ENCODE measurements around the gene NUDT5. TPM values are rescaled to one million over a fixed set of nuclear protein-coding genes. Genes with fewer than 3 reads are reported as not detected.

Gene NUDT5
- total and polyA plus RNA-seq, 7 donors = 20.0 to 52.9 (median 30.0) TPM

DNA sequence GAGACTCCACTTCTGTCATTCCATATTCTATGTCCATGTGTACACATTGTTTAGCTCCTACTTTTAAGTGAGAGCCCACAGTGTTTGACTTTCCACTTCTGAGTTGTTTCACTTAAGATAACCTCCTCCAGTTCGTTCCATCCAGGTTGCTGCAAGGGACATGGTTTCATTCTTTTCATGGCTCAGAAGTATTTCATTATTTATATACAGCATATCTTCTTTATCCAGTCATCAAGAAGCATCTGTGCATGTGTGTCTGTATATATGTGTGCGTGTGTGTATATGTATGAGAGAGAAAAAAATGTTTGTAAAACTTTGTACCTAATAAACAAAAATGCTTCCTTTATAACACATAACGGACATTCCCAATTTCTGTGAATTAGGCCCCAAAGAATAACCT is 60.1 kb downstream of the NUDT5 start:
- Histone ChIP-seq H3K27ac (no peak overlapping the region), H3K27me3 (no peaks in the 10 kb centered on the region), H3K4me1 (peaks cover 0 to 6% (median 4%) of the 10 kb centered on the region in 4 donors), H3K36me3 (peaks cover 0 to 73% (median 22%) of the 10 kb centered on the region in 4 donors), H3K4me3 (no peak overlapping the region), H3K9me3 (no peaks in the 10 kb centered on the region)
- WGBS, 2 donors = 83 to 87% methylated on average over 3 of the region's 3 CpGs
- no peak for TF ChIP-seq POLR2A (IDR thresholded peaks at IDR 0.05)
- TF ChIP-seq, protein P1, sequence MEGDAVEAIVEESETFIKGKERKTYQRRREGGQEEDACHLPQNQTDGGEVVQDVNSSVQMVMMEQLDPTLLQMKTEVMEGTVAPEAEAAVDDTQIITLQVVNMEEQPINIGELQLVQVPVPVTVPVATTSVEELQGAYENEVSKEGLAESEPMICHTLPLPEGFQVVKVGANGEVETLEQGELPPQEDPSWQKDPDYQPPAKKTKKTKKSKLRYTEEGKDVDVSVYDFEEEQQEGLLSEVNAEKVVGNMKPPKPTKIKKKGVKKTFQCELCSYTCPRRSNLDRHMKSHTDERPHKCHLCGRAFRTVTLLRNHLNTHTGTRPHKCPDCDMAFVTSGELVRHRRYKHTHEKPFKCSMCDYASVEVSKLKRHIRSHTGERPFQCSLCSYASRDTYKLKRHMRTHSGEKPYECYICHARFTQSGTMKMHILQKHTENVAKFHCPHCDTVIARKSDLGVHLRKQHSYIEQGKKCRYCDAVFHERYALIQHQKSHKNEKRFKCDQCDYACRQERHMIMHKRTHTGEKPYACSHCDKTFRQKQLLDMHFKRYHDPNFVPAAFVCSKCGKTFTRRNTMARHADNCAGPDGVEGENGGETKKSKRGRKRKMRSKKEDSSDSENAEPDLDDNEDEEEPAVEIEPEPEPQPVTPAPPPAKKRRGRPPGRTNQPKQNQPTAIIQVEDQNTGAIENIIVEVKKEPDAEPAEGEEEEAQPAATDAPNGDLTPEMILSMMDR (IDR thresholded peaks at IDR 0.05) = no peak
- no peak for TF ChIP-seq EP300 (IDR thresholded peaks at IDR 0.05)
- TF ChIP-seq POLR2AphosphoS5 (IDR thresholded peaks at IDR 0.05) = no peak
- intact Hi-C loops (cut with DNase I) = loop anchor here (10.0 kb wide), 1 partner anchor 151 kb away; no protein-coding TSS in a partner anchor
- DNase-seq = no peak

DNA sequence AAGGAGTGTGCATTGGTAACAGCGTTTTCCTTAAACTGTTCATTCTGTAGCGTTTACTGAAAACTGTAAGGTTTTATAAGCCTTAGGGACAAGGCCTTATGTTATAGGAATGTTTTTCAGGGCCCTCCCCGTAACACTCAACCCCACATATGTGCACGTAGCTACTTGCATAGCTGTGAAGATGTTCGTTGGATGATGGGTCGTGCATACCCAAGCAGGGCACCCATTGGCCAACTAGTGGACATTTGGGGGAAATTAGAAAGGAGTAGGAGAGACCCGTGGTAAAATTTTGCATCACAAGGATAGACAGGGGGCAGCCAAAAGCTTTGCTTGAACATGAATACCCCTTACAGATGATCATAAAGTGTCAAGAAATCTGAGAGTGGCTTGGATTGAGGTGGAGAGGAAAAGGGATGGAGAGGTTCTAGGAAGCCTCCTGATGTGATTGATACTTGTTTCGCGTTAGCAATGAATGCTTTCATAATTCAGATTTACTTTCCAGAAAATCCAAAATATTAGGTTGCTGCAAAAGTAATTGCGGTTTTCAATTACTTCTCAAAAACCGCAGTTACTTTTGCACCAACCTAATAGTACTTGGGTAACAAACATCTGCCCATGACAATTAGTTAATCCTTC is 65.3 kb downstream of the NUDT5 start:
- no peaks in the 10 kb centered on the region for H3K9me3 ChIP-seq
- WGBS, 2 donors = 28 to 36% methylated on average over 11 of the region's 11 CpGs
- peaks cover 0 to 15% (median 10%) of the 10 kb centered on the region in 4 donors for H3K4me1 ChIP-seq
- H3K27ac ChIP-seq = peak overlapping the region; percentile 93 to 96 (median 96)
- TF ChIP-seq, protein P1 (IDR thresholded peaks at IDR 0.05) = peak in 2 of 4 experiments; percentile 37 to 46
- no peak for TF ChIP-seq EP300 (IDR thresholded peaks at IDR 0.05)
- no peak for TF ChIP-seq POLR2A (IDR thresholded peaks at IDR 0.05)
- TF ChIP-seq POLR2AphosphoS5 (IDR thresholded peaks at IDR 0.05) = no peak
- no peak for DNase-seq
- peak overlapping the region; percentile 58 to 100 (median 94) for H3K4me3 ChIP-seq
- intact Hi-C loops (cut with DNase I) = loop anchor here (10.0 kb wide), 1 partner anchor 146 kb away; no protein-coding TSS in a partner anchor
- no peaks in the 10 kb centered on the region for H3K27me3 ChIP-seq
- peaks cover 0 to 21% (median under 1%) of the 10 kb centered on the region in 4 donors for H3K36me3 ChIP-seq

DNA sequence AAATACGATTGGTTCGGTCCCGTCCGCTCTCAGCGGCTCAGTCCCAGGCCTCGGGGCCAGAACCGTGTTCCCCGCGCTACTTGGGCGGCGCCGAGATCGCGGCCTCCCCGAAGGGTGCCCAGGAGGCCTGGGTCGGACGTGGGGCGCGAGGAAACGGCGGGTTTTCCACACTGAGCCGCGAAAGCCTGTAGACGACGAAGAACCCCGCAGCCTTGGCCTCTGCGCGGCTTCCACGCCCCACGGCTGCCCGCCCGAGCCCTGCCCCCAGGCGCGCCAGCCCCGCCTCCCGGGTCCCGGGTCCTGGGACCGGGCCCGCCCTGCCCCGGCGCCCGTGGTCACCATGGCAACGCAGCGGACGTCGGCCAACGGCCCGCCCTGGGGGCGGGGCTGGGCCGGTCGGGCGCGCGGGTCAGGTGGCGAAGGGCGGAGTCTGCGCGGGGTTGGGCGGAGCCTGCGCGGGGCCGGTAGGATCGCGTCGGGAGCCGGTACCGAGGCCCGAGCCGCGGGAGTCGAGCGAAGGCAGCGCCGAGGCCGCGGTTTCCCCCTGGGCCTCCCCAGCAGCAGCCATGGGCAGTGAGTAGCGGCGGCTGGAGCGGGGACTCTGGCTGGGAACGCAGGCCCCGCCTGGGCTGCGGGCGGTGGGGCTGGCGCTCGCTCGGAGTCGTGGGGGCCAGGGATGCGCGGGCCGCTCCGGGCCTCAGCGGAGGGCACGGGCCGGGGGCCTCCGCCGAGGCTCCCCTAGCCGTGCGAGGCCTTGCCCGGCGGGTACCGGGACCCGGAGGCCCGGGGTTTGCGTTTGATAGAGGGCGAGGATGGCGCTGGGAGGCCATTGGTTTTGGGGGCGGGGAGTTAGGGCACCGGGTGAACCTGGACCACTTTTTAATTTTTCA is 66.2 kb downstream of the NUDT5 start, which contains the start of gene SEC61A2:
TSS of gene SEC61A2 (plus strand) at position 456 of the 890 bp plus-strand sequence. CDS start at position 567, 111 bp downstream.
- TF ChIP-seq POLR2AphosphoS5 (IDR thresholded peaks at IDR 0.05) (peak; percentile 42 to 85 (median 77)), EP300 (IDR thresholded peaks at IDR 0.05) (no peak), POLR2A (IDR thresholded peaks at IDR 0.05) (peak; percentile 22 to 32)
- TF ChIP-seq, protein P1 (IDR thresholded peaks at IDR 0.05) = no peak
- Histone ChIP-seq H3K4me3 (peak within 1 kb of the TSS; percentile 61 to 100 (median 94)), H3K27ac (peak within 1 kb of the TSS; percentile 93 to 96 (median 96)), H3K27me3 (no peaks in the 10 kb centered on the region), H3K36me3 (peaks cover 0 to 12% (median 0%) of the 10 kb centered on the region in 4 donors), H3K4me1 (peaks cover 0 to 15% (median 10%) of the 10 kb centered on the region in 4 donors), H3K9me3 (no peaks in the 10 kb centered on the region)
- DNase-seq = peak; percentile 97
- 0 to 1% methylated on average over 108 of the region's 108 CpGs for WGBS, 2 donors
- intact Hi-C loops (cut with DNase I) = loop anchor here (1.0 to 10.0 kb wide), 4 partner anchors 61 to 145 kb away; partner anchors contain the start of genes DHTKD1 and NUDT5

DNA sequence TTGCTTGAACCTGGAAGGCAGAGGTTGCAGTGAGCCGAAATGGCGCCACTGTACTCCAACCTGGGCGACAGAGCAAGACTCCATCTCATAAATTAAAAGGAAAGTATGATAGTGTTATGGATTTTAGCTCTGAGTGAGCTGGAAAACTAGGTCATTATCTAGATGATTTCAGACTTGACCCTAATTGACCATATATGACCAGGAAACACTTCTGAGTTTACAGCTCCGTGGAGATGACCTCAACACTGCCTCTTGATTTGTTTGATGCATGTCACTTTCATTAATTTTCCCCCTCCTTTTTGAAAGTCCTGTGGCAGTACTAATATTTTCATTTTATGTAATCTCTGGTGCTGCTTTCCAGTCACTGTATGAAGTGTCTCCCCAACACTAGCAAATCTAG is 74.0 kb downstream of the NUDT5 start:
- H3K27me3 ChIP-seq = no peaks in the 10 kb centered on the region
- peaks cover 0 to 48% (median 18%) of the 10 kb centered on the region in 4 donors for H3K36me3 ChIP-seq
- H3K4me3 ChIP-seq = no peak overlapping the region
- TF ChIP-seq POLR2AphosphoS5 (IDR thresholded peaks at IDR 0.05) (no peak), POLR2A (IDR thresholded peaks at IDR 0.05) (no peak), EP300 (IDR thresholded peaks at IDR 0.05) (no peak)
- TF ChIP-seq, protein P1 (IDR thresholded peaks at IDR 0.05) = no peak
- H3K4me1 ChIP-seq = no peaks in the 10 kb centered on the region
- DNase-seq = no peak
- no peak overlapping the region for H3K27ac ChIP-seq
- 82 to 86% methylated on average over 4 of the region's 4 CpGs for WGBS, 2 donors
- intact Hi-C loops (cut with DNase I) = no loop called here
- H3K9me3 ChIP-seq = no peaks in the 10 kb centered on the region

Small RNA genes lying within 50 kb of the gene (small RNA-seq; reads per million reads assigned to genes)
- 0 reads per million in 3 donors for gene MIR548AK
- 0 reads per million in 3 donors for gene RNU6-88P

Other genes starting within 250 kb of the NUDT5 start
- 10 to 100 TPM; 29.3 to 36.9 (median 29.8) TPM for gene UPF2, start 153.1 kb downstream of the NUDT5 start, total RNA-seq
- gene UPF2, start 153.1 kb downstream of the NUDT5 start, polyA plus RNA-seq = 10 to 100 TPM; 11.4 to 16.6 (median 16.1) TPM
- gene DHTKD1, start 126.9 kb downstream of the NUDT5 start, total RNA-seq = 10 to 100 TPM; 14.7 to 37.3 (median 20.7) TPM
- 10 to 100 TPM in 2 of 3 donors, 1 to 10 TPM in 1; 8.4 to 14.8 (median 12.5) TPM for gene DHTKD1, start 126.9 kb downstream of the NUDT5 start, polyA plus RNA-seq
- 10 to 100 TPM in 1 of 4 donors, 1 to 10 TPM in 3; 7.5 to 11.1 (median 9.1) TPM for gene SEC61A2, start 66.2 kb downstream of the NUDT5 start, total RNA-seq
- gene SEC61A2, start 66.2 kb downstream of the NUDT5 start, polyA plus RNA-seq = 1 to 10 TPM in 2 of 3 donors, under 1 TPM in 1; 0.69 to 3.2 (median 1.8) TPM
- 10 to 100 TPM; 33.8 to 61.7 (median 48.5) TPM for gene CDC123, start 297 bp upstream of the NUDT5 start, total RNA-seq
- 10 to 100 TPM; 44.2 to 70.3 (median 55.9) TPM for gene CDC123, start 297 bp upstream of the NUDT5 start, polyA plus RNA-seq
- gene CAMK1D, start 153.7 kb upstream of the NUDT5 start, total RNA-seq = 10 to 100 TPM in 1 of 4 donors, 1 to 10 TPM in 3; 7.2 to 10.2 (median 8.7) TPM
- gene CAMK1D, start 153.7 kb upstream of the NUDT5 start, polyA plus RNA-seq = 10 to 100 TPM in 1 of 3 donors, 1 to 10 TPM in 2; 7.2 to 11.5 (median 7.6) TPM